H1 (cell line): Measurements from ENCODE around the gene PLEKHG1. TPM values are rescaled to one million over a fixed set of nuclear protein-coding genes. Genes with fewer than 3 reads are reported as not detected.

Experiments
- CEBPB ChIP-seq: IDR thresholded peaks from 2 replicates; pipeline ENCODE4 v1.6.1; 2012; ENCODE audit warnings: low read depth, low read length
- CHD7 ChIP-seq: fragments of 300-600 bp; sonication (generic); IDR thresholded peaks from 2 replicates; pipeline ENCODE4 v1.7.1; 2012; ENCODE audit warnings: low read length, moderate library complexity, mild to moderate bottlenecking, inconsistent platforms; ENCODE audit not compliant: insufficient replicate concordance
- NANOG ChIP-seq: IDR thresholded peaks from 2 replicates; pipeline ENCODE4 v1.6.1; 2011; ENCODE audit warnings: low read length, low read depth, mild to moderate bottlenecking, inconsistent platforms; ENCODE audit not compliant: insufficient read depth, poor library complexity, severe bottlenecking
- RXRA ChIP-seq: IDR thresholded peaks from 2 replicates; pipeline ENCODE4 v1.6.1; 2011; ENCODE audit warnings: low read depth, mild to moderate bottlenecking, low read length, moderate library complexity; ENCODE audit not compliant: insufficient read depth
- SAP30 ChIP-seq: fragments of 300-600 bp; sonication (generic); IDR thresholded peaks from 2 replicates; pipeline ENCODE4 v1.7.1; 2012; ENCODE audit warnings: low read length, moderate library complexity, mild to moderate bottlenecking, inconsistent platforms; ENCODE audit not compliant: insufficient read depth, insufficient replicate concordance
- SIX5 ChIP-seq: IDR thresholded peaks from 2 replicates; pipeline ENCODE4 v1.6.1; 2011; ENCODE audit warnings: mild to moderate bottlenecking, low read depth, low read length
- ZNF274 ChIP-seq: IDR thresholded peaks from 2 replicates; pipeline ENCODE4 v1.7.0; 2012; ENCODE audit warnings: low read length, borderline replicate concordance; ENCODE audit errors: extremely low read depth
- polyA plus RNA-seq, 7 experiments: library from polyadenylated mRNA; depleted of rRNA in 3 of 7; stranded (reverse) in 5 of 7; unstranded in 2 of 7; fragments of >200 nt in 5 of 7; fragments of 200-250 nt in 2 of 7; gene quantifications; 1 replicate in 5 of 7; 2 replicates in 1 of 7; 4 replicates in 1 of 7; pipeline versions ENCODE4 v1.2.1 to v1.2.3, GENCODE V29; 2011 to 2013; ENCODE audit warnings: missing spikeins in 2 of 7, mixed read lengths in 2 of 7
- total RNA-seq: library from RNA; stranded (reverse); fragmentation: NEBNext Ultra II Directional; extraction: Animal tissue kit (Norgen Biotek cat#: 25700); gene quantifications from 2 replicates; pipeline ENCODE4 v1.2.1, GENCODE V29; 2021
- TF ChIP-seq, protein P1 (sequence below): IDR thresholded peaks from 2 replicates; pipeline ENCODE4 v1.6.1; 2012; ENCODE audit warnings: inconsistent platforms

The PLEKHG1 gene
- total and polyA plus RNA-seq, 2 of the 8 experiments (the other 6 are each of a cell fraction or from before 2014, with no cell fraction given) = 0.94 to 2.2 TPM

DNA sequence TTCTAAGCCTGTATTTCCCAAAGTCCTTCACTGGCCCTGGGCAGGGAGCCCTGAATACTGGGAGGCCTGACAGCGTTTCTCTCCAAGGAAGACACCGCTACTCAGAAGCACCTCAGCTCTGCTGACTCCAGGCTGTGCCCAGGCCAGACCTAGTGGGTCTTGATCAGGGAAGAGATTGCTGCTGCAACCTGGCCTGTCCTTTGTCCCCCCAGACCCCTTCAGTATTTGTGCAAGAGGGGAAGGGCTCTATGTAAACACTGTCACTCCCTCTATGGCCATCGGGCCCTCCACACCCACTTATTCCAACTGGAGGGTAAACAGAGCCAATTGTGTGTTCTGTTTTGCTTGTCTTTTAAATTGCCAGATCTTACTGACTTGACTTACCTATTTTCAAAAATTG is 20.6 kb downstream of the PLEKHG1 start (continued):
- TF ChIP-seq CEBPB = no peak
- no peak for TF ChIP-seq SAP30
- TF ChIP-seq, protein P1, sequence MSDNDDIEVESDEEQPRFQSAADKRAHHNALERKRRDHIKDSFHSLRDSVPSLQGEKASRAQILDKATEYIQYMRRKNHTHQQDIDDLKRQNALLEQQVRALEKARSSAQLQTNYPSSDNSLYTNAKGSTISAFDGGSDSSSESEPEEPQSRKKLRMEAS = no peak
- no peak for TF ChIP-seq SIX5
- TF ChIP-seq RXRA = no peak
- TF ChIP-seq NANOG = no peak
- no peak for TF ChIP-seq CHD7
- no peak for TF ChIP-seq ZNF274
